HG03103 (cell line): ENCODE data around the gene BMP2K.

Experiments used
- ATAC-seq: cut with Tn5 transposase; IDR thresholded peaks from one replicate; pipeline ENCODE4 v1.9.1; 2021; ENCODE audit warnings: low read depth; ENCODE audit not compliant: unreplicated experiment

BMP2K gene

DNA sequence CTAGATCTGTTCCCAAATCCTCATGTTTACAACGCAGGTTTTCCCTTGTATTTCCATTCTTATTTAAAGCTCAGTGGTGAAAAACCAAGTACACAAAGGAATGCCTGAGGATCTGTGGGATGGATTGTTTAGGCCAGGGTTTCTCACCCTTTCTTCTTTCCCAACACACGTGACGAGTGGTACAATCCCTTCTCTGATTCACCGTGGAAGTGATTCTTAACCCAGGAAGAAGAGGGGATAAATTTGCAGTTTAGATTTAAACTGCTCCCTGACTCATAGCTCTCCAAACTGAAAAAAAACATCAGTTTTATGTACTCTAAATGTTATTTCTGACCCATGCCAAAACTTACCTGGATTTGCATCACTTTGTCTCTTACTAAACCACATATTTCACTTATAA lies 146.1 kb downstream of the BMP2K start:
- ATAC-seq, result no peak

DNA sequence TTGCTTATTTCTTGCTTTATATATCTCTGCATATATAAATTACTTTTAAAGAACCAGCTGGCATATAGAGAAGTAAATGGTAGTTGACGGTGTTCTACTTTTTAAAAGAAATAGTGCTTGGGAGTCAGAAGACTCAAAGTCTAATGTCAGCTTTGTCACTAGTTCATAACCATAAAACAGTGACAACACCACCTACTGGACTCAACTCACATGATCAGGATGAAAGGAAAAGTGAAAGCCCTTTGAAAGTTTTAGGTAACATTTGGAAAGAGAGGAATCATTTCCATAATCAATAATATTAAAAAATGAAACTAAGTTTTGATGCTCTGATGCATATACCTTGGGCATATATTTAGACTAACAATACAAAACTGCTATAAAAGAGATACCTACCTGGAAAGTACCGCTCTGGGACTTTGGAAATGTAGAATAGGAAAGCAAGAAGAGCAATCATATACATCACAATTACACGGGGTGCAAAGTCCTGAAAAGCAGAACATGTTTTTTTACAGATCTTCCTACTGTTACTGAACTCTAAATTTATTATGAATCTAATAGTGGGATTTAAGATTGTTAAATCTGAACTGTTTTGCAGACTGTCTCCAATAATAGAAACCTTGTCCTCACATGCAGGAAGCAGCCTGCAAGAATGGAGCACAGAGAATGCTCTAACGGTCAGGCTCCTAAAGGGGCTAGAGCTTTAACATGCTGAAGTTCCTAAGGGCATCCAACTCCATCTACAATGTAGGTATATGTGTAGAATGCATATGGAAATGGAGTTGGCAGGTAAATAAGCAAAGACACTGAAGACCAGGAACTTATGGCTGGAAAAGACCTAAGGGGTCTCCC lies 147.5 kb downstream of the BMP2K start:
- no peak for ATAC-seq

DNA sequence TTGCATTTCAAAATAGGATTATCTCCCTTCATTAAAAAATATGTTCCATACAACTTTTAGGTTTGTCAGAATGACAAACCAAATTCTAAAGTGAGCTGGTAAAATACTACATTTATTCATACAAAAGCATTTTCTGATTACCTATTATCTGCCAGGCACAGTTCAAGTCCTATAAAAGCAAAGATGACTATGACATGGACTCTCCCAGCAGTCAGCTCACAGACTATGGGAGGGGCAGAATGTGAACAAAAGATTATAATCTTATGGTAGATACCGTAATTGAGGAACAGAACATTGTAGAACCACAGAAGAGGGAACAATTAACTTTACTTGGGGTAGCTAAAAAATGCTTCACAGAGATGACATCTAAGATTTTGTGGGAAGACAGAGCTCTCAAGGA lies 150.7 kb downstream of the BMP2K start:
- ATAC-seq, result no peak

DNA sequence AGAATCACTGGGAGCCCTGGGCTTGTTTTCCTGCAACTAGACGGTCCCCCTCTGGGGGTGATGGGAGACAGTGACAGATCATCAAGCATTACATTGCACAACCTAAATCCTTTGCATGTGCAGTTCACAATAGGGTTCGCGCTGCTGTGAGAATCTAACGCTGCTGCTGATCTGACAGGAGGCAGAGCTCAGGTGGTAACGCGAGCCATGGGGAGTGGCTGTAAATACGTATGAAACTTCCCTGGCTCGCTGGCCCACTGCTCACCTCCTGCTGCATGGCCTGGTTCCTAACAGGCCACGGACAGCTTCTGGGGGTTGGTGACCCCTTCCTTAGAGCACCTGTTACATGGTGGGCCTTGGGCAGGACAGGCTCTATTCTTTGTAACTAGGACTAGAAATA lies 152.7 kb downstream of the BMP2K start:
- ATAC-seq, result no peak

DNA sequence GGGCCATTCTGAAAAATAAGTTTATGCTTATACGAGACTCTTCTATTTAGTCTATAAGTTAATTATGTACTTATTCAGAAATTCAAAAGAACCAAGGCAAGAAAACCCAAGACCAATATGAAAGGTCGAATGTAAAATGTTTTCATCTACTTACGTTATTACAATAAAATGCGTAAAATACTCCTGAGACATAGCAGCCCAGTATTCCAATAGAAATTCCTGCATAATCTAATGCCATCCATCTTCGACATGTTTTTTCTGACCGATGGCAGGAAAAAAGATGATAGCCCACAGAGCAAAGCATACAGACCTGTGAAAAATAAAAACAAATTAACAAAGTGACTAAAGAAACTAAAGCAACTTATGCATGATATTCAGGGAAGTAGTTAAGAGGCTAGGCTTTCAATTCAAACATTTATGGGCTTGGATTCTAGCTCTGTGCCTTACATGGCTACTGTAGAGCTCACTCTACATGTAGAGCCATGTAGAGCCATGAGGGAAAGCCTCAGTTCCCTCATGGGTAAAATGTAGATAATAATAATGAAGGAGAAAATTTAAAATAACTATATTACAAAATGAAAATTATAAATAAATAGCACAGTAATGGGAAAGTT lies 154.0 kb downstream of the BMP2K start:
- no peak for ATAC-seq

DNA sequence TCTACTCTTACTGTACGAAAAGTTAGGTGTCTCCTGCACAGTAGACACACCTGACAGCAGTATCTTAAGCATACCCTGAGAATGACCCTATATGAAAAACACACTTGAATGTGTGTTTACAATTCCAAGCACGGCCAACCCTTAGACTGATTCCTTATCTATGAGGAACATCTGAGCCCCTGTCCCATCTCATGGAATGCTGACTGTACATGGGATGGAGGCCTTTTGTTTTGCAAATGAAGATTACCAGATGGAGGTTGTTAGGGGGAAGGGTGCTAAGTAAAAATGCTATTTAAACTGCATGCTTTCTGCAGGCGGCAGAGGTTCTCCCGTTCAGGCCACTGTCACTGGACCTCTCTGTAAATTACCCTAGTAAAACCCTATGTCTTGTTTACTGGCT lies 160.8 kb downstream of the BMP2K start:
- no peak for ATAC-seq

DNA sequence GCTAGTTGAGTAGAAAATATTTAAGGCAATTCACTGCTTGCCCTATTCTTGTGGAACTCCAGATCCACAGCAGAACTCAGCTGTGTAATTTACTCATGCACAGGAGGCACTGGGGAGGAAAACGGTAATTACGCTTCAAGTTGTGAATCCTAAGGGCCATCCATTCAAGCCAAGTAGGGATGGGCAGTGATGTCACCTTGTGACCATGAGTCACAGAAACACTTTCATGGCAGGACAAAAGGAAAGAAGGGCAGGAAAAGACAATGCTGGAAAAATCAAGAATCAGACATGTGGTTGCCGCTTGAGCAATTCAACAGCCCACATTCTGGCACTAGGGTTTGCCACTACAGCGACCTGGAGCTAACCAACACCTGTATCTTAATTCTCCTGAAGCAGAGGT lies 161.7 kb downstream of the BMP2K start:
- ATAC-seq, result no peak

DNA sequence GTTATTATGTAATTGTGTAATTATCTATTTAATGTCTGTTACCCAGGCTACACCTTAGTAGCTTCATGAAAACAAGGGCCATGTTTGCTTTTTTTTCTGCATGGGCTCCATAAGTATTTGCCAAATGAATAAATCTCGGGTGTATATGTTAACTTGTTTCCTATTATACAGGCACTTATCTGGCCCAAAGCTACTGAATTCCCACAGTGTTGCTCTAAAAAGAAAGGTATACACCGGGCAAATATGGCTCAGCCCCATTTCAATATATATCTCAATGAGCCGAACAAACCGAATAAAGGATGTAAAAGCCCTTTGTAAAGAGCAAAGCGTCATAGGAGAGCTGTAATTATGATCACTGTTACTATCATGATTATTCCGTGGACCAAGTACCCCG lies 162.3 kb downstream of the BMP2K start:
- ATAC-seq, result no peak

DNA sequence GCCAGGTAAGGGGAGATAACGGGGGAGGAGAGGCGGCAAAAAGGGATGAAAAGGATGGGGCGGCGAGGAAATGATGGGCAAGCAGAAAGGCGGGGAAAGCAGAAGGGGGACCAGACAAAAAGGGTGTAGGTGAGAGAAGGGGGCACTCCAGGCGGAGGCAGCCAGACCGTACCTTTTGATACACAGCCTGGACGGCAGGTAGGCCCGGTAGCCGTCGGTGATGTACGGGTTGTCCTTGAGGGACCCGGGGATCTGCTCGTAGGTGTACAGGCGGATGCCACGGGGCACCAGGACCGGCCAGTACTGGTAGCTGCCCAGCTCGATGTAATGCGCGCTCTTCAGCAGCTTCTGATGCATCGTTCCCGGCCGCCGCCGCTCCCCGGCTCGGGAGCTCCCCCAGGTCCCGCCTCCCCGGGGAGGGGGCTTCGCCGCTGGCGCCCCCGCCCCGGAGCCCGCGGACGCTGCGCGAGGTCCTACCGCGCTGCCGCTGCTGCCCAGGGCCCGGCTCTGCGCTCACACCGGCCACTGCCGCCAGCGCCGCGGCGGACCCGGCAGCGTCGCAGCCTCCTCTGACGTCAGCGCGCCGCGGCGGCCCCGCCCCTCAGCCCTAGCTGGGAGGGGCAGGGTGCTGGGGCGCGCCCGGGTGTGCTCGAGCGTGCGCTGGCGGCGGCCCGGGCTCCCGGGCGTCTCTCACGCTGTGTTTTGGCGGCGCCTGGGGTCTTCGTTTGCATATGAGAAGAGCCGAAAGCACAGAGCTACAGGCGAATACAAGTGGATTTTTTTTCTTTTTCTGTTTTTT lies 162.9 kb downstream of the BMP2K start, which contains the start of gene PAQR3:
Gene PAQR3 (minus strand): TSS at position 571 of the 799 bp plus-strand sequence. CDS start 214 bp downstream, at position 357.
- ATAC-seq, result peak; percentile 97

DNA sequence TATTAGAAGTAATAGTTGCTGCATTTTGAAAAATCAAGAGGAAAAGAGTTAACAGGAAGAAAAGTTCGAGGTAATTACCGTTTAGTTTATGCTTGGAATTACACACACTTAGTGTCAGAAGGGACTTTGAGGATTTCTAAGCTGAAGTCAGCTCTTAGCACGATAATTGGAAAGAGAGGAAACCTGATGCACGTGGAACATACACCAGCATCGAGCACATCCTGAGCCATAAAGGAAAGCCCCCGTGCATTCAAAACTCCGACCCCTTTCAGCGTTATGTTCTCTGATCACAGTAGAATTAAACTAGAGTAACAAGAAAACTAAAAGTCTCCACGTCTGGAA lies 163.5 kb downstream of the BMP2K start:
- ATAC-seq, result peak; percentile 8

DNA sequence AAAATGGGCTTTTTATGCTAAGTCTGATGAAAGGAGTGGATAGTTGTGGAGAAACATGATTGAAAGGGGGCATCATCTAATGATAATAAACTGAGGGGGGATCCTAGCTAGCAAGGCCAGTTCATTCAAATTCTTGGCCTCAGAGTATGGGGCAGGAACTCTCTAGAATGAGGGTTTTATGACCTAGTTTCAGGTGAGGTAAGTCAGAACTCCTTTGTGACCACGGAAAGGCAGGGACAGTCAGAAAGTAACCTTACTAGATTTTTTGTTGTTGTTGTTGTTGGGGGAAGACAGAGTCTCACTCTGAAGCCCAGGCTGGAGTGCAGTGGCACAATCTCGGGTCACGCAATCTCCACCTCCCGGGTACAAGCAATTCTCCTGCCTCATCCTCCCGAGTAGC lies 164.6 kb downstream of the BMP2K start:
- no peak for ATAC-seq

DNA sequence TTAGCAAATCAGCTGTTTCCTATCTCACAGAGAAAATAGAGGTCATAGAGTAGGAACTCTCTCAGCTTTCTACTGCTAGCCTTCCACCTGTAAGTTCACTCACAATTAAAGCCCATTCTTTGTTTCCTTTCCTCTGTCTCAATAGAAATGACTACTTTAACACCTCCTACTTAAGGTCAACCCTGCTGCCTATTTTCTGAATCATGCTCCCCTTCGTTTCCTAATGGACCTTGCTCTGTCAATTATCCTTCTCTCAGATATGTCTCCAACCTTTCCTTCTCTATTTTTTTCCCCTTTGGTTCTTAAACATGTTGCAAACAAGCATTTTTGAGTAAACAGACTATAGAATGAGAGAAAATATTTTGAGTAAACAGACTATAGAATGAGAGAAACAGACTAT lies 168.2 kb downstream of the BMP2K start:
- ATAC-seq, result no peak

DNA sequence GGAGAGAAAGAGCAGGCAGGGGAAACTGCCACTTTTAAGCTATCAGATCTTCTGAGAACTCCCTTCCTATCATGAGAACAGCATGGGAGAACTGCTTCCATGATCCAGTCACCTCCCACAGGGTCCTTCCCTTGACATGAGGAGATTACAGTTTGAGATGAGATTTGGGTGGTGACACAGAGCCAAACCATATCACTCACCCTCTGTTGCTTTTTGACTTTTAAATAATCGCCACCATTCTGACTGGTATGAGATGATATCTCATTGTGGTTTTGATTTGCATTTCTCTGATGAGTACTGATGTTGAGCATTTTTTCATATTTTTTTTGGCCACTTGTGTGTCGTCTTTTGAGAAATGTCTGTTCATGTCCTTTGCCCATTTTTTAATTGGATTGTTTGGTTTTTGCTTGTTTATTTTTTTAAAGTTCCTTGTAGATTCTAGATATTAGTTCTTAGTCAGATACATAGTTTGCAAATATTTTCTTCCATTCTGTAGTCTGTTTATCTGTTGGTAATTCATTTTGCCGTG lies 169.6 kb downstream of the BMP2K start:
- ATAC-seq, result no peak

DNA sequence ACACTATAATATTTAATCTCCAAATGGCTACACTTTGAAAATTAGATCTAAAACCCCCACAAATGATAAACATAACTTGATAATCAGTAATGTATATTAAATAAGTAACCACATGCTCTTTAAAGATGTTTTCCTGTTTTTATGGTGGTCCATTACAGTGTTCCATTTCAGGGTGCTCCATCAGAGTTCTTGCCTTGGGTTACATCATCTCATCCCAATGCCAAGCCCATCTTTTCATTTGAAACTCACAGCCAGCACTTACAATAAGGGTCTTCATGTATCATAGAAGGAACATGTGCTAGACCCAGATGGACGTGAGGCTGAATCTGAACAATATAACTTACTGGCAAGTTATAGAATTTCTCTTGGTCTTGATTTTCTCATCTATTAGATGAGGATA lies 173.6 kb downstream of the BMP2K start:
- ATAC-seq, result no peak

DNA sequence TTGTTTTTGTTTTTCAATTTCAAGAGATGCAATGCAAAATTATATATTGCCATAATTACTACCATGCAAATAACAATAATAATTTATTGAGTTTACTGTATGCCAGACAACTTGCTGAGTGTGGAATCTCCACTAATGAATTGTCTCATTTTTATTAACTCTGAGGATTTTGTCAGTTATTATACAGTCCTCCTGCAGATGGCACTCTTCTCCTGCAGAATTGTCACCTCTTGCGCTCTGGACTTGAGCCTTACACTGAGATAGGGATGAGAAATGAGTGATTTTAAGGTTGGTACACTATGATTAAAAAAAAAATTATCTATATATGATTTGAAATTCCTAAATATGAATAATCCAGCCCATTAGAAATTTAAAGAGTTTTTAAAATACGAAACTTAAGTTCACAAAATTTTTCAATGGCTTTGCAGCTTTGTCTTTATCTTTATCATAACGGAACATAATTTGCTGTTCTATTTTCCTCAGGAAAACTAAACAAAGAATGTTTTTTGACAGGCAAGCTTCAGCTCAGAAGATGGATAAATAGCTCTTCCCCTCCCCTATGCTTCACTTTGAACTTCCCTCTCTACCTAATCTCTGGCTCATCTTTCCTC lies 175.8 kb downstream of the BMP2K start:
- ATAC-seq, result peak; percentile 80

DNA sequence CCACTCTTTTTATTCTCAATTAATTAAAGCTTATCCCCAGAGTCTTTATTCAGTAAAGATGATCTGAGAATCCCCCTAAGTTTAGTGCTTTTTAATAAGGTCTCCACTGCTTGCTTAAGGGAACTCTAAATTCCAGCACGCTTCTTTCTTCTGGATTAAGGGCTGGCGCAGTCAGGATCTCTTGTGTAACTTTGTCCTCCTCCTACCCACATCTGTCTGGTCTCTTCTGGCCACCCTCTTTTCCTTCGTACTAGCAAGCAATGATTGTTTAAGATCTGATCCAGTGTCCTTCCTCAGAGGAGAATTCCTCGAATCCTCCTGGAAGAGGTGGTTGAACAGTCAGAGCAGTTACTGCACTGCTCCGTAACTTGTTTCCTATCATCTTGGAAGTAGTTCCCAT lies 177.1 kb downstream of the BMP2K start:
- no peak for ATAC-seq

DNA sequence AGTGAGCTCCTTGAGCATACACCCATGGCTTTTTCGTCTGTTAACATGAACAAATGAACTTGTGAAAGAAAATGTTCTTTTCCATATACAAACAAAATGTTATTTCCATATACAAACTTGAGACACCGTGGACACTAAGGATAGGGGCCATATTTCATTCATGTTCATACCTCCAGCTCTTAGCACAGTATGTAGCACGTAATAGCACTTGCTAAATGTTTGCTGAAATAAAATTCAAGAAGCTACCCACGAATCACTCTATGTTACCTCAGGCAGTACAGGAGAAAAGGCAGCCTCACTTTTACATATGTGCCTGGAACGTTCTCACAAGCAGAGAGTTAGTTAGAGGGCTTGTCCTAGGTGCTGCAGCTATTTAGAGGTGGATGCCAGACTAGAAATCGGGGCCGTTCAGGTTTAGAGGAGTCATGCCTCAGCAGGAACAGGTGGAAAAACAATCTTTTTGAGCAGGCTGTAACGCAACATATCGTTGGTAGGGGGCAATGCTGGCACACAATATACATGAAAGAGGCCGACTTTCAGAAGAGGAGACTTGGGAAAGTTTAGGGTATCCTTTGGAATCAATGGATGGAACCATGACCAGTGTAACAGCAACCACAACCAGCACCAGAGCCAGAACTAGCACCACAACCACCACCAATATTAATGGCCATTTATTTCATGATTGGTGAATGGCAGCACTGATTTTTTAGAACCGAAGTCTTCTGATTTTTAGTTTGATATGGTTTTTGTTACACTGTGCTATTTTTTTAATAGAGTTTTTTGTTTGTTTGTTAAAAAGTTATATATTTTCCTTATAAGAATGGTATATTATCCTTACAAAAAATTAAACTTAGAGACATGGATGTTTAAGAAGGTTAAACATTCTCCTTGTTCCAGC lies 177.9 kb downstream of the BMP2K start:
- no peak for ATAC-seq

DNA sequence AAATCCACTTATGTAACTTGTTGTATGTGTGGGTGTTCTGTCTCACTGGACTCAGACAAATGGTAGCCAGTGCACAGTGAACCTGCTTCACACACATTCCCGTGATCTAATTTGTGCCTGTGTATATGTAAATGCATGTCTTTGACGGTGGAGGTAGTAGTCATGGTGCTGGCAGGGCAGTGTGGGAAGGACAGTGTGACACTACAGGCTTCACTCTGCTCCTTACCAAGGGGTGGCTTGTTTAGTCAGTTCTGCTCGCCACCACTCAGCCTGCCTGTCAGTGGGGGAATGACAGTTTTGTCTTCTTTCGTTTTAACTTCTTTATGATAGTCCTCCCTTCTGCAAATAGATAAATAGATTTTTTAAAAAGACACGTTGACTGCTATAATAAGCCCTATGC lies 180.8 kb downstream of the BMP2K start:
- no peak for ATAC-seq

DNA sequence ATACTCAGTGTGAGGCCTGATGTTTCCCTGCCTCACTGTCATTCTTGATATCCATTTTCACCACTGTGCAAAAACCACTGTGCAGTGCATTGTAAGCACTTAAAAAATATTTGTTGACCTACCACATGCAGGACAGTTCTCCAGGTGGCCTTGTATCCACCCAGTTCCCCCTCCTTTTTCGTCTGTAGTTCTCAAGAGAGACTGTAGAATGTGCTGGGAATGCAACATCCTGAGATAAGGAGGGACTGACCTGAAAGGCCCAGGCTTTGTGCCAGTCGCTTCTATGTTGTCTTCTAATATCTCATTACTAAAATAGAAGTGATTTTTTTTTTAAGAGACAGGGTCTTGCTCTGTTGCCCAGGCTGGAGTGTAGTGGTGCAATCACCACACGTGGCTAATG lies 184.8 kb downstream of the BMP2K start:
- ATAC-seq, result no peak
